Activated CD4-positive, CD25-positive, alpha-beta regulatory T cell (primary cell): ENCODE results near the gene TDP1.
"Not testable (repeated sequence)": the region's sequence is repeated elsewhere in the genome, so short reads cannot be mapped to it uniquely, and the experiment has no call there.

Source experiments
- DNase-seq, 4 experiments: peaks; one replicate each; lab custom pipeline; 2025; lab: John Stamatoyannopoulos, UW

TDP1 gene

DNA sequence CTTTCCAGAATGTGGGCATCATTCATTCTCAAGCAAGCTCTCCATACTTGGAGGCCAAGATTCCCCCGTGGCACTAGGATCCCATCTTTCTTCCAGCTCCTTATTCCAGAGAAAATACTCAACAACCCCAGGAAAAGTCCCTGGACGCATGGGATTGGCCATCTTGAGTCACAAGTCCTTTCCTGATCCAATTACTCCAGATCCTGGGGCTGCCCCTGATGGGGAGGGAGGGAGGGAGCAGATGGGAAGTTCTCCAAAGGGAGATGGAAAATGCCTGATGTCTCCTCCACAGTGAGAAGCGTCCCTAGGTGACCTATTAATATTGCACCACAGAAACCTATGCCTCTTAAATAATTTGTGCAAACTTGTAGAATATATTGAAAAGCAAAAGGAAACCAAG is 93.7 kb downstream of the TDP1 start:
- no peak for DNase-seq

DNA sequence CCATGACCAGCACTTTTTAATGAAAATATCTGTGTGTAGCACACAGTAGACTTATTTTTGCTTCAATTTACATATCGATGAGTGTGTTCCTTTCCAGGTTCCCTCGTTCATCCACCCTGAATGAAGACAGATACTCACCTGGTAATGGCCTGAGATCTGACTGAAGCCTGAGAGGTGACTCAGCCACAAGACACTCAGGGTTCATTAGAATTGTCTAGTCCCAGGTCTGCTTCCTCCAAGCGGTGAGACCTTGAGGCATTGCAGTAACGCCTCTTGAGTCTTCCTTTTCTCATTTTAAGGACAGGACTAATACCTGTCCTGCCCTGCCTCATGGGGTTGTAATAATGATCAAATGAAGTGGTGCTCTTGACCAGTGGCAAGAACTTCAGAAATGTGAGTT is 94.5 kb downstream of the TDP1 start:
- no peak for DNase-seq

DNA sequence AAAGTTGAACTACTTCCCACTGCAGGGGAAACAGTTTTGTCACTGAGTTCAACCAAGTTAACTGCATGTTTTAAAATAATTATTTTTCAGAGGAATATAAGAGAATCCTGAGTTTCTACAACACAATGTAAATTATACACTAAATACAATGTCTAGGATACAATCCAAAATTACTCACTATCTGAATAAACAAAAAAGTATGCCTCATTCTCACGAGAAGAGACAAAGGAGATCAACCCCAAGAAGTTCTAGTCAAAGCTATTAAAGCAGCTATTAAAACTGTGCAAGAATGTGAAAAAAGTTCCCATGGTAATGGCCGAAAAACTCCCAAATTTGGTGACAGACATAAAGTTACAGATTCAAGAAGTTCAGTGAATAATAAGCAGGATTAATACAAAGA is 97.3 kb downstream of the TDP1 start:
- no peak for DNase-seq

DNA sequence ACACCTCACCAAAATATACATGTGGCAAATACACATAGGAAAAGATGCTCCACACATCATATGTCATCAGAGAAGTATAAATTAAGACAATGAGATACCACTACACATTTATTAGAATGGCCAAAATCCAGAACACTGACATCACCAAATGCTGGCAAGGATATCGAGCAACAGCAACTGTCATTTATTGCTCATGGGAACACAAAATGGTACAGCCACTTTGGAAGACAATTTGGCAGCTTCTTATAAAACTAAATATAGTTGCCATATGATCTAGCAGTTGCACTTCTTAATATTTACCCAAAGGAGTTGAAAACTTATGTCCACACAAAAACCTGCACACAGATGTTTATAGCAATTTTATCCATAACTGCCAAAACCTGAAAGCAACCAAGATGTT is 99.1 kb downstream of the TDP1 start:
- DNase-seq = no peak

GRCh38 chr14:90056826-90057225 is 101.1 kb downstream of the TDP1 start:
- no peak for DNase-seq

GRCh38 chr14:90058876-90059458 is 103.2 kb downstream of the TDP1 start:
- DNase-seq = no peak

- no peak for DNase-seq
Observed at GRCh38 chr14:90060312-90060964, 104.7 kb downstream of the TDP1 start.

DNA sequence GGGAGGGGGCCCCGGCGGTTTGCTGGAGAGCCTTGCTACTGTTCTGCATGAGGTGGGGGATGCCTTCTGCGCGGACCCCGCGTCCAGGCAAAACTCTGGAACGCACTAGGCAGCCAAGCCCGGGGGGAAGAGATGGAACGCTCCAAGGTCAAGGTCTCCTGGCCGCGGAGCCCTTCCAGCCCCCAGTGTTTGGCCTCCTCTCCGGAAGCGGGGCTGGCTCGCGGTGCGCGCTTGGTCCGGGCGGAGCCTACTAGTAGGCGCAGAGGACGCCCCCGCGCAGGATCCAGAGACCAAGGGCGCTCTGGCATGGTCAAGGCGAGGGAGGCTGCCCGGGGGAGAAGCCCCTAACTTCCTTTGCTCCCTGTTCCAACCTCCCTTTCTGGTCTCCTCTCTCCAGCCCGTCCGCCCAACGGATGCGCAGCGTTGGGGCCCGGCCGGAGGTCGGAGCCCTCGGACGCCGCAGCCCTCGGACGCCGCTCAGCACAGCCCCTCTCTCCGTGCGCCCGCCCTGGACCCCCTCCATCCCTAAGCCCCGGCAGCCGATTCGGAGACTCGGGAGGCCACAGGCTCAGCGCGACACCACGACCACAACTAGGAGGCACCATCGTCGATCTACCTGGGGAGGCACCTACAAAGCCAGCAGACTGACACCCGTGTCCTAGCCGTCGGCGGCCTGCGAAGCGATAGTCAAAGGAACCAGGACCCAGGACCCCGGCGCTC is 105.4 kb downstream of the TDP1 start:
- no peak for DNase-seq

DNA sequence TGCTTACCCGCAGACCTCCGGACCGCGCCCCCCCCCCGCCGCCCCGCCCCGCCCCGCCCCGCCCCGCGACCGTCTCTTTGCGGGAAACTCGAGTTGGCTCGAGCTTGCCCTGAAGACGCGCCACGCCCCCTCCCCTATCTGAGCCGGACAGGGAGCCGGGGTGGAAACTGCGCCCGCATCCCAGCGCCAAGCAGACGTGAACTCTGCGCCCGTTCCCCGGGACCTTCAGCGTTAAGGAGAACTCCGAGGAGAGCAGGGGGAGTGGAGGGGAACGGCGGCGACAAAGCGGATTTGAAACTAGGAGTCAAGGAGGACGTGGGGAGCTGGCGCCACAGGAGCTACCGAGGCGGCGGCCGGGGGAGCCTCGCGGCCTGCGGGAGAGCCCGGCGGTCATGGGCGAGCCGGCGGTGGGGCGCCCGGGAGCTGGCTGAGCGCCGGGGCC is 106.0 kb downstream of the TDP1 start, which contains the start of gene KCNK13:
Gene KCNK13 (plus strand): TSS at position 310 of the 442 bp plus-strand sequence. CDS start 212 bp downstream, outside the sequence.
- no peak for DNase-seq

DNA sequence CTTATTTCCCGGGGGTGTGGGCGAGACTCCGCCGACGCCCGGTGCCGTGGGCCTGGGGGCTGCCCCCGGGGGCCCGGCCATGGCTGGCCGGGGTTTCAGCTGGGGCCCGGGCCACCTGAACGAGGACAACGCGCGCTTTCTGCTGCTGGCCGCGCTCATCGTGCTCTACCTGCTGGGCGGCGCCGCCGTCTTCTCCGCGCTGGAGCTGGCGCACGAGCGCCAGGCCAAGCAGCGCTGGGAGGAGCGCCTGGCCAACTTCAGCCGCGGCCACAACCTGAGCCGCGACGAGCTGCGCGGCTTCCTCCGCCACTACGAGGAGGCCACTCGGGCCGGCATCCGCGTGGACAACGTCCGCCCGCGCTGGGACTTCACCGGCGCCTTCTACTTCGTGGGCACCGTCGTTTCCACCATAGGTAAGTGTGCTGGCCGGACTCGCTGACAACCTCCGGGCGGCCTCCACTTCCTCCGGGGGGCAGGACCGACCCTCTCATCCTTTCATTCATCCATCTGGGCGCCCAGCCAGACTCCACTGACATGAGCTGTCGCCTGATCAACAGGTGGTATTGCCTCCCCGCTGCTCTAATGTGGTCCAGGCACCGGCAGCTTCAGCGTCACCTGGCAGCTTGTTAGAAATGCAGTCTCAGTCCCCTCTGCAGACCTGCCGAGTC is 106.5 kb downstream of the TDP1 start:
- no peak for DNase-seq

DNA sequence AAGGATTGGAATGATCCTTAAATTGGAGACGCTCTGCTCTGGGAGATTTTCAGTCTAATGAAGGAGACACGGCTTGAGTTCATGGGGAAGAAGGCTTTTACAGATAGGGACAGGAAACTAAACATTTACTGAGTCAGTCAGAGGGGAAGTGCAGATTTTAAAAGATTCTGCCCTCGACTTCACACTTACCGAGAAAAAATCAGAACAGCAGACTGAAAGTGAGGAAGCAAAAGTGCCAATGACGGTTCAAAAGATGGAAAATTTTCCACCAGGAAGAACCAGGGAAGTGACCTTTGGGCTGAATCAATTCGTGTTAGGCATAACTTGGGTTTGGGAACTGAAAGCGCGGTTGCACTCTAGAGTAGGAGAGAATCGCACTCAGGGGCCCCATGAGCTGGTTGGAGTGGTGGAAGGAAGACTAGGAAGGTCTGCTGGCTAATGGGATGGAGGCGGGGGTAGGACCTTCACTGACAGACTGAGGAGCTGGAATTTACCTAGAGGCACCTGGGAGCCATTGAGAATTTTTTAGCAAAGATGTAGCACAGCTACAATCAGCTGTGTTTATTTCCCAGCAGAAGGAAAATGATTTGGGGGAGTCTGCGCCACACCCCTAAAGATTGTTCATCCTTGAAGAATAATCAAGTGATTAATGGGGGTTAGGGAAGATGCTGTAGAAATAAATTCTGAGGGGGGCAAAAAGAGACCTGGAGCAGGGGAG is 107.3 kb downstream of the TDP1 start:
- DNase-seq = no peak

DNA sequence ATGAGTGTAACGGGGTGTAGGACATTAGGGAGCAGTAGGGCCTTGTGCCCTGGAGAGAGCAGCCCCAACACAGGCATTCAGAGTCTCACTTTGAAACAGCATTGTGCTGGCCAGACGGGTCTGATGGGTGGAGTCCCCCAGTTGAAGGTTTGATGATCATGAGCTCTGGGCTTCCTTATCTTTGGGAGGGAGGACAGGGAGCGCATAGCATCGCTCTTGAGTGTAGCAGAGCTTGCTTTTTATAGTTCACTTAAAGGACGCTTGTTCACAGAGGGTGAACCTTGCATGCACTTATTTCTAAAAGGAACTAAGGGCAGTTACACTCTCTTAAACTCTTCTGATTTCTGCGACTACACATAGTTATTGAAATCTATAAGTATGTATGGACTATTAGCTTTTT is 116.6 kb downstream of the TDP1 start:
- DNase-seq = no peak

- DNase-seq = no peak
Observed at GRCh38 chr14:90079576-90079975, 123.8 kb downstream of the TDP1 start.

DNA sequence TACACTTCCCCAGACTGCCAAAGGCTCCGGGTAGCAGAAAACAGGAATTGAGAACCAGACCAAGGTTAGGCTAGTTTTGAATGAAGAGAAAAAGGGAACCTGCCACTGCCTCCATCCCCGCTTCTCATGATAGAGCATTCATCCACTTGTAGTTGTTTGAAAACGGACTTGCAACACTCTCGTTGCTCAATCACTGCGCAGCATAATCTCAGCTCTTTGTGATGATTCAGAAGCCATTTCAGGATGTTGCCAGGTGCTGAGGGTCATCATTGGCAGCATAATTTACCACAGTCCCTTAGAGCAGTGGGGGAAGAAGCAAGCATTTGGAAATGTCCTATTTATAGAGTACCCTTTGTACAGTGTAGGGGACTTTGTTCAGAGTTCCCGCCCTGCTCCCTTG is 131.7 kb downstream of the TDP1 start:
- DNase-seq = no peak

DNA sequence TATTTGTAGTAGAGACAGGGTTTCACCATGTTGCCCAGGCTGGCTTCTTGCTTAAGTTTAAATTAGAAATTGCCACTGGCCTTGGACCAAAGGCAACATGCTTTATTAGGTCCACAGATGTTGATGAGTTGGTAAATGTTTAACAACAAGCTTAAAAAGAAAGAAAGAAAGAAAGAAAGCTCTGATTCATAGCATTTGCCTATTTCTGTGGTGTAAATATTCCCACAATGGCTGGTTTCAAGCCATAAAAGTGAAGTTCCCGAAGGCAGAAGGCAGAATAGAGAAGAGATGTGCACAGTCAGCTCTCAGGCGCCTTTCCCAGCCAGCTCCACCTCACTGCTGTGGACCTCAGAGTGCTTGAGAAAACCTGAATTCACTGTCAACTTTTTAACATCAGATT is 132.4 kb downstream of the TDP1 start:
- no peak for DNase-seq

GRCh38 chr14:90089486-90089885 is 133.8 kb downstream of the TDP1 start:
- DNase-seq = not testable (repeated sequence)

- DNase-seq = no peak
Observed at GRCh38 chr14:90091393-90091792, 135.7 kb downstream of the TDP1 start.

- no peak for DNase-seq
Observed at GRCh38 chr14:90093942-90094595, 138.3 kb downstream of the TDP1 start.
